ENCODE measurements around the gene SERPIND1.

Gene SERPIND1

GRCh38 chr22:20792966-20793728 lies 19.2 kb downstream of the SERPIND1 start:
- DNase-seq (ENCODE audit: low read depth), result no peak

DNA sequence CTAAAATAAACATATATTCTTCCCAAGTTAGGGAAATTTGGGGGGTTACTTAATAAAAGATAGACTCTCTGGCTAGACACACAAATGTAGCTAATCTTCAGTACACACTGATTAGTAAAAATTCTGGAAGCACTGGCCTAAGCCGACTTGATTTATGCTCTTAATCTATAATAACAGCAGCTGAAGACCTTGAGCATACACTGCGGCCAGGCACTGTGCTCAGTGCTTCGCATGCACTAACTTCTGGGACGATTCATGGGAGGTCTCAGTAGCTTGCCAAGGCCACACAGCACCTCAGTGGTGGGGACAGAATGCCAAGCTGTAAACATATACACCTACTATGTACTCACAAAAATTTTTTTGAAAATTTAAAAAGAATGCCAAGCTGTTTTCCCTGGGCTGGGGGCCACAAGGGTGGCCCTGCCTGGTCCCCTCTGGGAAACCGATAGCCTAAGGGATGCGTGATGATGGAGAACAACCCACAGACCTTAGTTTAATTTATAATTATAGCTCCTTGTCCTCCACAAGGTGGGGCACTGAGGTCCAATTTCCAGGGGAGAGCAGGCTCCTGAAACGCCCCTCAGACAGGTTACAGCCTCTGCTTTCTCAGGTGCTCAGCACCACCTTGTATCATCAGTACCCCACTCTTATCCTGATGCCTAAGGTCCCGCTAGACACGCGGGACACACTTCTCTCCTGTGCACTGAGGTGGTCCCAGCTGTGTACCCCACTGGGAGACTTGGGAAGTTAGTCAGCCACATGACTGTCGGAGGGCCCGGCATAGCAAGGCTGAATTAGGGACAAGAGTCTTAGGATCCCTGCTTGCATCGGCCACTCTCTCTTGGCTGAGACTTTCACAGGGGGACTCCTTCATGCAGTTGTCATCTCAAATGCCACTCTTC lies 20.1 kb downstream of the SERPIND1 start:
- DNase-seq (ENCODE audit: low read depth), result no peak

GRCh38 chr22:20794650-20795413 lies 20.9 kb downstream of the SERPIND1 start:
- DNase-seq (ENCODE audit: low read depth), result no peak

DNA sequence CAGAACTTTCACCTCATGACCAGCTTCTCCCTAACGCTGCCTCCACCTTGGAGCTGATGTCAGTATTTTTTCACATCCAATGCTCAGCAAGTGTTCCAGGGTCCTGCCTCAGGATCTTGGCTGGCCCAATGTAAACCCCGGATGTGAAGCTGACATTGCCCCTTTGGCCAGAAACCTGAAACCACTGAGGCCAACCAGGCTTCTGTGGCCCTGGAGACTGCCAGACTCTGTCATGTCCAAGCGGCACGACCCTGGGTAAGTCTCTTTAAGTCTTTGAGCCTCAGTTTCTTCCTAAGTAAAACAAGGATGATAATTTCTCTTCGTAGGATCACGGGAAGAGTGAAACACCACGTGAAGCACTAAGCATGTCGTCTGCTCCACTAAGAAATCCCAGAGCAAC lies 22.8 kb downstream of the SERPIND1 start:
- no peak for DNase-seq (ENCODE audit: low read depth)

GRCh38 chr22:20798218-20798617 lies 24.3 kb downstream of the SERPIND1 start:
- DNase-seq (ENCODE audit: low read depth), result no peak

GRCh38 chr22:20798974-20799373 lies 25.1 kb downstream of the SERPIND1 start:
- no peak for DNase-seq (ENCODE audit: low read depth)

DNA sequence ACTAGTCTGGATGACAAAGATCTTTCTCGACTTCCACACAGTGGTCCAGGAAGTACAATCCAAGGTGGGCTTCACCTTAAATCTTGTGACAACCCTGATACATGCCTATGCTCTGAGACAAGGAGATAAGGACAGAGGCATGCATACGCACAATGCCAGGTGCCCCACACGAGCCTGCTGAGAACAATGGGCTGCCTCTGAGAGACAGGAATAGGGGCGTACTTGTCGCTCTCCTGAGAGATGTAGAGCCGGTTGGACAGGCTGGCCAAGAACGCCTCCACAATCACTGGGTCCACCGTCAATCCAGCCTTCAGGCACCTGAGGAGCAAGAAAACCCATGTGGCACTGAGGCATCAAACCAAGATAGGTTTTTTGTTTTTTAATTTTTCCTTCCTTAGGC lies 25.5 kb downstream of the SERPIND1 start:
- DNase-seq (ENCODE audit: low read depth), result no peak

- no peak for DNase-seq (ENCODE audit: low read depth)
Measured at GRCh38 chr22:20802452-20802851, 28.5 kb downstream of the SERPIND1 start.

DNA sequence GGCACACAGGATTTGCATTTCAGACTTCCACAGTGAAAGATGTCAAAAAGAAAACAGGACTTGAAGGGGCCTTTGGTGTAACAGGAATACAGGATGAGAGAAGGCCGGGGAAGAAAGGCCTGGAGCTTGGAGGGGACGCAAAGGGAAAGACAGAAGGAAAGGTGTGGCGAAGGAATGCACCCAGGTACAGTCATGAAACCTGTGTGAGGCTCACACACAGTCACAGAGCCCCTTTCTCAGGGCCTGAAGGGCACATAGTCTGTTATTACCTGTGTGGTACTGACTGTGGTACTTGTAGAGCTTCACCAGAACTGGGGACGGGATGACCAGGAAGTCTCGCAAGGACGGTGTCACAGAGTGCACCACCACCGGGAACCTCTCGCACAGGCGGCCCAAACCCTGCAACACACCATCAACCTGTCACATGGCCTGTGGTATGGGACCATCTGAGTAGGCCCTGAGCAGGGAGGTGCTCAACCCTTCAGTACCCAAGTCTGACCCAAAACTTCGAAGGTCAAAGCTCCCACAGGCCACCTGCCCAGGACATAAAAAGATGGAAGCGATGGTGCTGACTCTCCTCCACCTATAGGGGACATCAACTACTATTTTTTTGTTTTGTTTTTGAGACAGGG lies 29.1 kb downstream of the SERPIND1 start:
- no peak for DNase-seq (ENCODE audit: low read depth)

DNA sequence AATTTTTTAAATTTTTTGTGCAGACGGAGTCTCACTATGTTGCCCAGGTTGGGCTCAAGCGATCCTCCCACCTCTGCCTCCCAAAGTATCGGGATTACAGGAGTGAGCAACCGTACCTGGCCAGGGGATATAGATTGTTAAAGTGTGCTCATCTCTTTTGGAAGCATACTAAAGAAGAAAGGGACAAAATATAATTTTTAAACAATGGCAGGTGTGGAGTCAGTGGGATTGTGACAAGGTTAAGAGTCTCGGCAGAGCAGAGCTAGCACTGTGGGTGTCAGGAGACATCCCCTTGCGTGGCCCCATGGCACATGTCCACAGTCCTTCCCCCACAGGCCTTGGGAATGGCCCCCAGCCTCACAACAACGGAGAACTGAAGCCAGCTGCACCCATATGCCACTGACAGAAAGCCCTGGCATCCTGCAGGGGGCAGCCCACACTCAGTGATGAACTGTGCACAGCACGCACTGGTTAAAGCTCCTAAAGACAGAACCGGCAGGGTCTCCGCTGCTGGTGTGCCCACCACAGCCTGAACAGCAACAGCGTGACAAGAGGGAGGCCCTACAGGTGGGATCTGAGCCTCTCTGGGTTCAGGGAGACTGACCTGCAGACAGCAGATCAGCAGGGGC lies 29.9 kb downstream of the SERPIND1 start:
- DNase-seq (ENCODE audit: low read depth), result peak; percentile 8

- DNase-seq (ENCODE audit: low read depth), result no peak
Measured at GRCh38 chr22:20804650-20805049, 30.7 kb downstream of the SERPIND1 start.

- DNase-seq (ENCODE audit: low read depth), result no peak
Measured at GRCh38 chr22:20805972-20806471, 32.1 kb downstream of the SERPIND1 start.

DNA sequence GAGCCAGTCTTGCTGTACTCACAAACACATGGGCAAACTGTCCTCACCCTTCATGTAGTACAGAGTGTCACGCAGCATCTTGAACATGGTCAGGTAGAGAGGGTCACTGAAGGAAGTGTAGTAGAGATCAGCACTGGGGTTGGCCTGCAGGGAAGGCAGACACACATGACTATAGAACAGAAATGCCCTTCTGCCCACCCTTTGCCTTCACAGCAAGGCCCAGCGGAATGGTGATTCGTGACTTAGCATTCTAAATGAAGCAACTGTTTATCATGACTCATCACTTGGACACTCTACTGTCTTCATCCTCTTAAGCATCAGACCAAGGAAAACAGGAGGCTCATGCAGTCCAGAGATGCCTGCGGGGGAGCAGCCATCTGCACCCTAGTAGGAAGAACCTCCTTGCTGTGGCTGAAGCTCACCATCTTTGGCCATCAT lies 33.4 kb downstream of the SERPIND1 start:
- DNase-seq (ENCODE audit: low read depth), result no peak

DNA sequence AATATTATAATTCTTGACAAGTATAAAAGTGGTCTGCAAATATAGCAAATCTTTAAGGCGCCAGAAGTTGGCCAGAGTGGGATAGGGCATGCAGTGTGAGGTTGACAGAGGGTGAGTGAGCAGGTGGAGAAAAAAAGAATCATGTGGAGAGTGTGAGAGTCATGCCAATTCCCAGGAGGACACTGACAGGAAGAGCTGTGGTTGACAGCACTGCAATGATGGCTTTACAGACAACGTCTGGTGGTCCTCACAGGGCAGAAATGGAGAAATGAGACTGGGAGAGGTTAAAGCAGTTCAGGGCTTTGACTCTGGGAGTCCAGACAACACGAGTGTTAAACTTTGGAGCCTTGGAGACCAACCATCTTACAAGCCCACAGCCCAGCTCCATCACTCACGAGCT lies 34.9 kb downstream of the SERPIND1 start:
- DNase-seq (ENCODE audit: low read depth), result no peak

- DNase-seq (ENCODE audit: low read depth), result no peak
Measured at GRCh38 chr22:20809538-20810185, 35.7 kb downstream of the SERPIND1 start.

DNA sequence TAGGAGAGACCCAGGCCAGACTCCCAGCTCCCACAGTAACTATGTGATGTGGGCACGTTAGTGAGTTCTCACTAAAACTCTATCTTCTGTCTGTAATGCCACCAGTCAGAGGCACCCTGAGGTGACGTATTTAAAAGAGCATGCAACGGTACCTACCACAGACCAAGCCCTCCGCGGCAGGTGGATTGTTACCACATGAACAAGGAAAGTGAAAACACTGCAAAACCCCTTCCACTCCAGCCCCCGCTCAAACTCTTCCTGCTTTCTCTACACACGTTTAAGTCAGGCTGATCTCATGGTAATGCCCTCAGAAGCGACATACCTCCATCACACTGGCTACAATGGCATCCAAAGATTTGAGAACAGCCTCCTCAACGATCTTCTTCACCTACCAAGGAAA lies 36.7 kb downstream of the SERPIND1 start:
- DNase-seq (ENCODE audit: low read depth), result no peak

DNA sequence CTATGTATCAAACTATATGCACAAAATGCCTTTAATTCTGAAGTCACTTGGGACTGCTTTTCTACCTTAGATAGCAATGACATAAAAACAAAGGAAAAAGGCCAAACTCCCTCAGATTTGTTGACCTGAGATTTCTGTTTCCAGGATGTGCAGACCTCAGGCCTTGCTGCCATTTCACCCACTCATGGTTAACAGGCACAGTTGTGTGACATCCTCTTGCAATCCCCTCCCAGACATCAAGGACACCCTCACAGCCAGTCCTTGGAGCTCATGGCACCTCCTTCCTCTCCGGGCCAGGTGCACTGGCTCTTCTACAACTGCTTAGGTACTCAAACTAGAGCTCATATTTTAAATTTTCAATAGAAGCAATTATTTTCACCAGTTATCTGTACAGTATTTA lies 37.3 kb downstream of the SERPIND1 start:
- DNase-seq (ENCODE audit: low read depth), result no peak

GRCh38 chr22:20811971-20812660 lies 38.2 kb downstream of the SERPIND1 start:
- no peak for DNase-seq (ENCODE audit: low read depth)

DNA sequence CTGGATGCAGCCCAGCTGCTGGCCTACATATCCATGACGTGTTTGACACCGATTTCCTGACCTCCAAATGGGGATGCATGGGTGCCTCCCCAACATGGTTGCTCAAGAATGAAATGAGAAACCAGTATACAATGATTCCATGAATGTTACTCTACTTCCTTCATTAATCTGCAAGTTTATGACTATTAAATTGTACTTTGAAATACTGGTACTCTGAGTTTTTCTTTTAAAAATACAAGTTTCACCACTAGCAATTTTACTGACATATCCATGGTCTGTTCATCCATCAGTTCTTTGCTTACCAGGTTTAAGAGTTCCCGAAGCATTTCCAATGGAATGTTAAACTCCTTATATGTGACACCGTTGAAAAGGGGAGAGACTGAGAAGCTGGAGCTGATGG lies 39.1 kb downstream of the SERPIND1 start:
- DNase-seq (ENCODE audit: low read depth), result no peak

GRCh38 chr22:20814221-20814808 lies 40.4 kb downstream of the SERPIND1 start:
- no peak for DNase-seq (ENCODE audit: low read depth)

Measured in stimulated activated CD8-positive, alpha-beta memory T cell treated with anti-CD3 and anti-CD28 coated beads, Interleukin-4, amount 100 ng/mL, for 24 hours (primary cell).